ENCODE data around the gene S100A4.

GRCh38 chr1:153588482-153588881 lies 42.9 kb upstream of the S100A4 start:
- TF ChIP-seq POLR2A (IDR thresholded peaks at IDR 0.05), result no peak
- no peak for TF ChIP-seq CTCF (IDR thresholded peaks at IDR 0.05)

Data from esophagus squamous epithelium (tissue), 4 donors.